HG03378 (cell line): ENCODE results near the gene PDZD4.

Source experiments
- ATAC-seq: cut with Tn5 transposase; IDR thresholded peaks from one replicate; pipeline ENCODE4 v1.9.1; 2021; ENCODE audit warnings: mild to moderate bottlenecking, moderate library complexity; ENCODE audit not compliant: unreplicated experiment

The PDZD4 gene, protein sequence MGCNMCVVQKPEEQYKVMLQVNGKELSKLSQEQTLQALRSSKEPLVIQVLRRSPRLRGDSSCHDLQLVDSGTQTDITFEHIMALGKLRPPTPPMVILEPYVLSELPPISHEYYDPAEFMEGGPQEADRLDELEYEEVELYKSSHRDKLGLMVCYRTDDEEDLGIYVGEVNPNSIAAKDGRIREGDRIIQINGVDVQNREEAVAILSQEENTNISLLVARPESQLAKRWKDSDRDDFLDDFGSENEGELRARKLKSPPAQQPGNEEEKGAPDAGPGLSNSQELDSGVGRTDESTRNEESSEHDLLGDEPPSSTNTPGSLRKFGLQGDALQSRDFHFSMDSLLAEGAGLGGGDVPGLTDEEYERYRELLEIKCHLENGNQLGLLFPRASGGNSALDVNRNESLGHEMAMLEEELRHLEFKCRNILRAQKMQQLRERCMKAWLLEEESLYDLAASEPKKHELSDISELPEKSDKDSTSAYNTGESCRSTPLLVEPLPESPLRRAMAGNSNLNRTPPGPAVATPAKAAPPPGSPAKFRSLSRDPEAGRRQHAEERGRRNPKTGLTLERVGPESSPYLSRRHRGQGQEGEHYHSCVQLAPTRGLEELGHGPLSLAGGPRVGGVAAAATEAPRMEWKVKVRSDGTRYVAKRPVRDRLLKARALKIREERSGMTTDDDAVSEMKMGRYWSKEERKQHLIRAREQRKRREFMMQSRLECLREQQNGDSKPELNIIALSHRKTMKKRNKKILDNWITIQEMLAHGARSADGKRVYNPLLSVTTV

DNA sequence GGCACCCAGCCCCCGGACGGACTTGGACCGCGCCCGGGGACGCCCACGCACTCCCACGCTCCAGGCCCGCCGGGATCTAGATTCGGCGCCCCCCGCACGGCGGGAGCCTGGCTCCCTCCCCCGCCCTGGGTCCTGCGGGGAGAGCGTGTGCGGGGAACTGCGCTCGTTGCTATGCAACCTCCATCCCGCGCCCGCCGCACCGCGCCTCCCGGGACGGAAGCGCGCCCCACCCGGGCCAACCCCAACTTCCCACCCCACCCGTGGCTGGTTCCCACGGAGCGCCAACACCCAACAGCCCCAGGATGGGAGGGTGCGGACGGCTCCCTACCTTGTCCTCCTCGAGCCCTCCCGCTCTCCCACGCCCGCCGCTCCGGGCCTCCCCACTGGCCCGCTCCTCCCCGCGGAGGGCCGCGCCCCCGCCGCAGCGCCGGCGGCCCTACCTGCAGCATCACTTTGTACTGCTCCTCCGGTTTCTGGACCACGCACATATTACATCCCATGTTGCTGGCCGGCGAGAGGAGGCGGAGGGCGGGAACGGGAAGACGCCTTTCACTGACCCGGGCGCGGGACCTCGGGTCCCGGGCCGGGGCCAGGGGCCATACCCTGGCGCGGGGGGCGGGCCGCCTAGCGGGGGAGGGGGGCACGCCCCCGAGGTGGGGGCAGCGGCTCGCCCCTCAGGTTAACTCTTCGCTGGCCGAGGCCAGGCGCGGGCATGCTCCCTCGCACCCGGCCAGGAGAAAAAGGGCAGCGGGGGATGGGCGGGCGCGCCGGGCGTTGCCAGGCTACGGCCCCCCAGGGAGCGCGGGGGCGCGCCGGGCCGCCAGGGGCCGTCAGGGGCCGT lies at the start of gene PDZD4:
Gene PDZD4 (minus strand): TSS at position 746 of the 841 bp plus-strand sequence. CDS start 246 bp downstream, at position 500.
- no peak for ATAC-seq

DNA sequence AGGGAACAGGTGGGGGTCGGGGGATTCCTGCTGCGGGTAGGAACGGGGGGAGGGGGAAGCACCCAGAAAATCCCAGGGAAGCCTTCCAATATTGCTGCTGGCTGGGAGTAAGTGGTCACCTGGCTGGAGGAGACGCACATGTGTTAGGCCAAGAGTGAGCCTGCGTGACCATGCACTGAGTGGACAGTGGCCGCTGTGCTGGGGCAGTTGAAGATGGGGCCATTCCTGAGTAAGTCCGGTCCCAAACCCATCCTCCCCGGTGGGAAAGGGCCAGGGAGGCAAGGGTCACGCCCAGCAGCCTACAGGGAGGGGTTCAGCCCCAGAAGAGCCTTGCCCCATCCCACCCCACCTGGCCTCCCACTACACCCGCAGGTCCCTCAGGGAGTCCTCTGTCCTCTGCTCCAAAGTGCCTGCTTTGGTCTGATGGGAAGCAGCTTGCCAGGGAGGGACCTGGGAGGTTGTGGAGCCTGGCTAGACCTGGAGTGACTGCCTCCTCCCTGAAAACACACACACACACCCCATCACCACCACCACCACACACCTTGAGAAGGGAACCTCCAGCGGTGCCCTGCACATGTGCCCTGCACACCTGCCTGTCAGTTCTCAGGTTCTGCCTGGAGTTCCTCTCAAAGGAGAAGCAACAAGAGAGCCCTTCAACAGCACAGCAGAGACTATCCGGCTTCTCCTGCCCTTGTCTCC lies 49.5 kb upstream of the PDZD4 start:
- no peak for ATAC-seq

DNA sequence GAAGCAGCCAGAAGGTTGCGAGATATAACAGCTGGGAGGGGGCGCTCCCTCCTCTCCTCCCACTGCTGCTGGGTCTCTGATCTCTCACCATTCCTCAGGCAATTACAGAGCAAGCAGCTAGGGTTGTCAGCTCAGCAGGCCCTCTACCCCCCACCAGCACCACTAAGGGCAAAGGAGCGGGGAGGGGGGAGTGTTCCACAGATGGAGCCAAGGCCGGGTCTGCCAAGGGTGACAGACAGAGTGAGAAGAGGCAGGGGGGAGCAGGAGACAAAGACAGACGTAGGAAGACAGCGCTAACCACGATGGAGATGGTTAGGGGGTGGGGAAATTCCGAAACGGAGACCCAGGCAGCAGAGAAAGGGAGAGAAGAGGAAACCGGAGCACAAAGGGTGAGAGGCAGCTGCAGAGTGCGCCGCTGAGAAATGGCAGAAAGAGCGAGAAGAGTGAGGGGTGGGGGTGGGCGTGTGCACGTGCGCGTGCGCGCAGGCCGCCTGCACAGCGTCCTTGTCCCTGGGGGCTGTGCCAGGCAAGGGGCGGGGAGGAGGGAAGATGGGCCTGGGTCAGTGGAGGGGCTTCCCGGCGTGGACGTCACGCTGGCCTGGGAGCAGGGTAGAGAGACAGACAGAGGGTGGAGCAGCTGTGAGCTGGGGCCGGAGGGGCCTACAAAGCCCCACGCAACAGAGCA lies 48.8 kb upstream of the PDZD4 start:
- no peak for ATAC-seq

GRCh38 chrX:153878345-153878744 lies 48.0 kb upstream of the PDZD4 start:
- no peak for ATAC-seq

DNA sequence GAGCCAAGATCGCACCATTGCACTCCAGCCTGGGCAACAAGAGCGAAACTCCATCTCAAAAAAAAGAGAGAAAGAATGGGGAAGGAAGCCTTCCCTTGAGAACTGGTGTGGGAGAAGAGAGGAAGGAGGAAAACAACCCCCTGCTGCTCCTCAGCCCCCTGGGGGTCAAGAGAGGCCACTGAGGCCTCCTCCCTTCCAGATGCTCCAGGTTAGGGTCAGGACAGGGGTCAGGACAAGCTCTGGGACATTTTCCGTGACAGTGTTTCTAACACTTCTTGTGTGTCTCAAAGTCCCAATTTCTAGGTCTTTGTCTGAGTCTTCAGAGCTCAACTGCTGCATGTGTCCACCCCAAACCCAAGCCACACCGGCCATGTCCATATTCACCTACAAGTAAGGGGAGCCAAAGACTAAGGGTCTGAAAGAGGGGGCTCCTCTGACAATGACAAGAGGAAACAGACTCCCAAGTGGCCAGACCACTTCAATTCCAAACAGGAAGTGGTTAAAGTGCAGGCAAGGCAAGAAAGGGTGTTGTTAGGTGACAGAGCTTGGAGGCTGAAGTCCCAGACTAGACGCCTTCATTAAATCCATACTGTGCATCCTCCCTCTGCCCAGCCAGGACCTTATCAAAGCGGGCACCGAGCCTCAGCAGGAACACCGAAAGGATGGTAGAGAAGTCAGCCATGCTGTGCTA lies 47.4 kb upstream of the PDZD4 start:
- ATAC-seq: no peak

DNA sequence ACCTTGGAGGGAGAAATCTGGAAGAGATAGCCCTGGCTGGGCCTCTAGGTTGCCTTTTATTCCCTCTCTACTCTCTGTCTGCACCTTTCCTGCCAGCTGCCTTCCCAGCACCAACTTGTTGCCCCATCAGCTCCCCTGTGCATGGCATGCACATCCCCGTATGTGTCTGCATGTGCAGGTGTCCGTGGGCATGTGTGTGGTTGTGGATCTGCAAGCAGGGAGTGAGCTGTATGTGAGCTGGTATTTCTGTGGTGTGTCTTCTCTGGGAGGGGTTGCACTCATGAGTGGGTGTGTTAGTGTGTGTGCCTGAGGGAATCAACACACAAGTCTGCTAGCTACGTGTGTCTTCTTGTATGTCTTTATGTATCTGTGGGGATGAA lies 45.8 kb upstream of the PDZD4 start:
- ATAC-seq: no peak

DNA sequence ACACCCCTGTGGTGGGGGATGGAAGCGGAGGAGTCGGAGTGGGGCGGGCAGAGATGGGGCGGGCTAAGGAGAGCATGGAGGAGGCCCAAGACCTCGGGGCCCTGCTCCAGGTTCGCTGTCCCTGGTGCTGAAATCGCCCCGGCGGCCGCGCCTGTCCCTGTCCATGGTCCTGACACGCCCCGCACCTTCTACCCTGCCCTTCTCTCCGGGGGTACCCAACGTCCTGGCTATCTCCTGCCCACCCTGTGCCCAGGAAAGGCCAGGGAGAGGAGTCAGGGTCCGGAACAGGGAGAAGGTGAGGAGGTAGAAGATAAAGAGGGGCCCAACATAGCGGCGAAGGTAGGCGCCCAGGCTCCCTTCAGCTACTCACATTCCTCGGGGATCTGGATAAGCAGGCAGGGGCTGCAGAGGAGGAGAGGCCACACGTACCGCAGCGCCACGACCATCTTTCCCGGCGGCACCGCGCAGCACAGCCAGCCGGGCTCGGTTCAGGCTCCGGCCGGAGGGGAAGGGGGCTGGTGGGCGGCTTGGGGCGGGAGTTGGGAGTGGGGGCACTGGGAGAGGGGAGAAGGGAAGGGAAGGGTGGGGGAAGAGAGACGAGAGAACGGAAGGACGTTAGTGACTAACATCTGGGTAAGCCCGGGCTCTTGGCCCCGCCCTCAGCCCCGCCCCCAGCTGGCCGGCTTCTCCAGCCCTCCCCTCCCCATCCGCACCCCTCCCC lies 45.2 kb upstream of the PDZD4 start:
- no peak for ATAC-seq

GRCh38 chrX:153874366-153875125 lies 44.2 kb upstream of the PDZD4 start:
- ATAC-seq: no peak

DNA sequence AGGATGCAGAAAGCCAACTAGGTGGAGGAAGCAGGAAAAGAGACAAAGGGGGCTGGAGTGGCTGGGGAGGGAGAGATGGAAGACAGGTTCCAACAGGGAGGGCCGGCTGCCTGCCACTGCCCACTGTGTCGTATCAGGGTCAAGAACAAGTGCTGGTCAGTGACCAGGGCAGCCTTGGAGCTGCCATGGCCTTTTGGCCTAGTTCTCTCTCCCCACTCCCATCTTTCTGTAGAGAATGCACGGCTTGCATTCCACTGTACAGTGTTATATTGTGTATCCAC lies 43.7 kb upstream of the PDZD4 start:
- no peak for ATAC-seq

DNA sequence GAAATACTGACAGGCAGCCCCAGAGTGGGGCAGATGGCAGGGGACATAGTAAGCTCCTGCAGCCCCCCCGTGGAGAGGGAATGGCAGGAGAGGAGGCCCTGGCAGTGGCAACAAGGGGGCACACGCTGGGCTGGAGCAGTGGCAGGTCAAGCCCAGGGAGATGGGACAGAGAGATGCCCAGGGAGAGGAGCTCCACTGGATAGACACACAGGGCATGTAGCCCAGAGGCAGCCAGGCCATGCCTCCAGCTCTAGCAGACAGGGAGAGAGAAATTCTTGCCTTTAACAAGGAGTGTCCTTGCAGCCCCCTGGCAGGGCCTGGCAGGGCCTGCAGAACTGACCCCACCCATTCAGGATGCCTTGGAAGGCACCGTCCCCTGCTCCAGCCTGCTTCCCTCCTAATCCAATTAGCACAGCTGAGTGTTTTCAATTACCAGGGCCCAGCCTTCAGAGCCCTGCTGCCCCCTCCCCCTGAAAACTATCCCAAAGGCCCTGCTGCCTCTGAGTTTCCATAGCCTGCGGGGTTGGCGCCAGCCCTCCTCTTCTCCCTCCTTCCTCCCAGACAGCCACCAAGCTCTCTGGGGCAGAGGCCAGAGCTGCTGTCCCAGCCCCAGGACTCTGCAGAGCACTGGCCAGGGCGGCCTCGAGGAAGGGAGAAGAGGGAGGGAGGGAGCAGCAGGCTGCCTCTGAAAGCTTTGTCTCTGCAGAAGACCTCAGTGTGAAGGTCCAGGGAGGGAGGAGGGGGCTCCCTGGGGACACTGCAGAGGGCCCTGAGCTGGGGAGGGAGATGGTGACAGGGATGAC lies 43.1 kb upstream of the PDZD4 start:
- no peak for ATAC-seq

DNA sequence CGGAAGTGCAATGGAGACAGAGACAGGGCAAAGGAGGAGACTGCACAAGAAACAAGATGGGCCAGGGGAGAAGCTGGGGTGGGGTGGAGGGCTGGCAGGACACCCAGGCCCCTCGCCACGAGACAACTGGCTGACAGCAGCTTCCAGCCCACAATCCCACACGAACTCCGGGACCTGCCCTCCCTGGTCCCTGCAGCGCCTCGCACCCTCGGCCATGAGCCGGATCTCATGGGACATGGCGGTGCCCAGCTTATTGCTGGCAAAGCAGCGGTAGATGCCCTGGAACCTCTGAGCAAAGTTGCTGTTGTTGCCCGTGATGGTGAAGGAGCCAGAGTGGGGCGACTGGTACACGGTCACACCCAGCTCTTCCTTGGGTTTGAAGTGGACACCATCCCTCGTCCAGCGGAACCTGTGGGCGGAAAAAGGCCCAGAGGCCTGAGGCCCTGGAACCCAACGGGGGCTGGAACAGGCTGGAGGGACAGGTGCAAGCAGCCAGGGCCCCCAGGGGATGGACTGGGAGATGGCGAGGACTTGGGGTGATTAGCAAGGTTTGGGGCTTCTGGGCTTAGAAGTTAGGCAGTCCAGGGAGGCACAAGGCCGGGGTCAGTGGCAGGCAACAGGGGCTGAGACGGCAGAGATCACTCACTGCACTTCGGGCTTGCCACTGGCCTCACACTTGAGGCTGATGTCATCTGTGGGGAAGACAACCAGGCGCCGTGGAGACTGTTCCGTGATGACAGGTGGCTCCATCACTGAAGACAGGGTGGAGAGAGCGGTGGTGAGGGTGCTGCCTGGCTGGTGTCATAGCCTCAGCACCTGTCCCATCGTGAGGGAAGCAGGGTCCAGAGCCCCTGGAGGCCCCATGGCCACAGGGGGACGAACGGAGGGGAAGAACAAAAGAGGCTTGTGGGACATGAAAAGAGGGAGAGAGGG lies 41.9 kb upstream of the PDZD4 start:
- ATAC-seq: no peak

DNA sequence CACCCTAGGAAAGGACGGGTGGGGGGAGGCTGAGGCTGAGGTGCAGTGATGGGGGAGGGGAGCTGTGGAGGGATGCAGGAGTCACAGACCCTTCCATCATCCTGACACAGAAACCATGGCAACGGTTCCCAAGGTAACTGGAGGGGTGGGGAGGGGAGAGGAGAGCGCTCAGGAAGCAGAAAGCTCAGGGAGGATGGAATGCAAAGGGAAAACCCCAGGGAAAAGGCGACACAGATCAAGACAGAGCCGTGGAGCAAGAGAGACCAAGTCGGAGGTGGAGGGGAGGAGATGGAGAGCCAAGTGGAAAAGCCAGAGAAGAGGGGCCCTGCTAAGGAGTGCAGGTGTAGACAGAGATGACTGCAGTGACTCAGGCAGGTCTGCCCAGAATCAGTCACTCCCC lies 41.1 kb upstream of the PDZD4 start:
- no peak for ATAC-seq

- no peak for ATAC-seq
Measured at GRCh38 chrX:153870791-153871360, 40.5 kb upstream of the PDZD4 start.

- ATAC-seq: no peak
Measured at GRCh38 chrX:153870288-153870690, 39.9 kb upstream of the PDZD4 start.

DNA sequence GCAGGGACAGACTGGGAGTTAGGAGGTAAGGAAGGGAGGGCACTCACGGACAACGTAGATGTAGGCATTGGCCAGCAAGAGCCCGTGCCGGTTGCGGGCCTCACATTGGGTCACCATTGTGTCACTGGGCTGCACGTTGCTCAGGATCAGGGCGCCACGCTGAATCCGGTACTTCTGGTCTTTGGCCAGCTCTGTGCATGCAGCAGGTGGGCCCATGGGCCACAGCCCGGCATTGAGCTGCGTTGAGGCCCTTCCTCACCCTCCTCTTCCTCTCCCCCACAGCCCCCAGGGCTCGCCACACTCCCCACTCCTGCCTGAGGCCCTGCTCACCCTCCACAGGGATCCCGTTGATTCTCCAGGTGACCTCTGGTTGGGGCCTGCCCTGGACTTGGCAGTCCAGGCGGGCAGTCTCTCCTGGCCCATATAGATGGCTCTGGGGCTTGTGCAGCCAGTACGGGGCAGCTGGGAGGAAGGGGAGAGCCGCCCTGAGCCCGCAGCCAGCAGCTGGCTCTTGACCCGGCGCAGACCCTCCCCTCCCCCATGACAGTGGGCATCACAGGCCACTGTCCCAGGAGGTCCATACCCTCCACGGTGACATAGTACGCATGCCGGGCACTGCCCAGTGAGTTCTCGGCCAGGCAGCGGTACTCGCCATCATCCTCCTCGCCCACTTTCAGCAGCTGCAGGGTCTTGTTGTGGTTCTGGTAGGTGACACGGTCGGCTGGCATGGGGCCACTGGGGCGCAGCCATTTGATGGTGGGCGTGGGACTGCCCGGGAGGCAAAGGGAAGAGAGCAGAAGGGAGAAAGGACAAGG lies 39.3 kb upstream of the PDZD4 start:
- no peak for ATAC-seq
